ENCODE results near the gene FANCF.

DNA sequence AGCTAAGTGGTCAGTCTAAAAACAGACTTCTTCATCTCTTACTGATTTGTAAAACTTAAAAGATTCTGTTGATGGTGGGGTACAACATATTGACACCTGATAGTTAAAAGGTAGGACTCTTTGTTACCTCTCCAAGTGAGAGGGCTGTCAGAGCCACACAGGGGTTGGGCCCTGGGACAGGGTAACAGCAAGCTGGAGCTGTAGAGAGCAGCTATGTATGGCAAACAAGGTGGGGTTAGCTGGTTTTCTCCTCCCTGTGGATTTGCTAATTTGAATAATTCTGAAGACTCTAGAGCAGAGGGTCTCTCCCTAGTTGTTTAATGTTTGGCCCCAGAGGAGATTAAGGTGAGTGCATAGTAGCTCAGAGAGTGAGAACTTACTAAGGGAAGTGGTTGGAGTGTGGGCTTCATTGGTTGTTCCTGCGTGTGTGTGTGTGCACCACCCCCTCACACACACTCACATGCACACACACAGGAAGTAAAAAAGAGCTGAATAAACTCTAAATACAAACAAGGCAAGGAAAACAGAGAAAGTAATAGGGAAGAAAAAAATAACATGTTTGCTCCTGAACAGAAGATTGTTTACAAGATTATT is 31.6 kb upstream of the FANCF start:
- TF ChIP-seq, protein P1, sequence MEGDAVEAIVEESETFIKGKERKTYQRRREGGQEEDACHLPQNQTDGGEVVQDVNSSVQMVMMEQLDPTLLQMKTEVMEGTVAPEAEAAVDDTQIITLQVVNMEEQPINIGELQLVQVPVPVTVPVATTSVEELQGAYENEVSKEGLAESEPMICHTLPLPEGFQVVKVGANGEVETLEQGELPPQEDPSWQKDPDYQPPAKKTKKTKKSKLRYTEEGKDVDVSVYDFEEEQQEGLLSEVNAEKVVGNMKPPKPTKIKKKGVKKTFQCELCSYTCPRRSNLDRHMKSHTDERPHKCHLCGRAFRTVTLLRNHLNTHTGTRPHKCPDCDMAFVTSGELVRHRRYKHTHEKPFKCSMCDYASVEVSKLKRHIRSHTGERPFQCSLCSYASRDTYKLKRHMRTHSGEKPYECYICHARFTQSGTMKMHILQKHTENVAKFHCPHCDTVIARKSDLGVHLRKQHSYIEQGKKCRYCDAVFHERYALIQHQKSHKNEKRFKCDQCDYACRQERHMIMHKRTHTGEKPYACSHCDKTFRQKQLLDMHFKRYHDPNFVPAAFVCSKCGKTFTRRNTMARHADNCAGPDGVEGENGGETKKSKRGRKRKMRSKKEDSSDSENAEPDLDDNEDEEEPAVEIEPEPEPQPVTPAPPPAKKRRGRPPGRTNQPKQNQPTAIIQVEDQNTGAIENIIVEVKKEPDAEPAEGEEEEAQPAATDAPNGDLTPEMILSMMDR (IDR thresholded peaks at IDR 0.05): no peak
- TF ChIP-seq POLR2A (IDR thresholded peaks at IDR 0.05) (no peak), EP300 (IDR thresholded peaks at IDR 0.05) (no peak)

Data from suprapubic skin (tissue), 3 donors.